Common myeloid progenitor, CD34-positive (primary cell): ENCODE data around the gene KRTAP10-6.
"Not testable (repeated sequence)": the region's sequence is repeated elsewhere in the genome, so short reads cannot be mapped to it uniquely, and the experiment has no call there.

ENCODE experiments used
- CTCF ChIA-PET: fragments of 350-600 bp; sonication (Branson Sonifier 250); formaldehyde crosslinking; loops from one replicate; lab custom pipeline; 2021; ENCODE audit warnings: antibody characterized with exemption; lab: Charles Lee
- POLR2A ChIA-PET: fragments of 350-600 bp; sonication (Branson Sonifier 250); formaldehyde crosslinking; loops from one replicate; lab custom pipeline; 2021; ENCODE audit warnings: antibody characterized with exemption; lab: Charles Lee
- DNase-seq, 3 donors: peaks; one replicate each; pipeline versions ENCODE4 v3.0.0 to v3.0.0-alpha.2; 2013
- H3K27ac ChIP-seq, 2 experiments: 1 replicate in 1 of 2; 2 replicates in 1 of 2; pipeline ENCODE4 v1.7.0; 2013; ENCODE audit warnings: inconsistent platforms in 2 of 2, low read length in 2 of 2, mild to moderate bottlenecking in 2 of 2, low read depth in 1 of 2, moderate library complexity in 1 of 2; ENCODE audit not compliant: severe bottlenecking in 2 of 2, insufficient read depth in 1 of 2, poor library complexity in 1 of 2
- H3K27me3 ChIP-seq, 5 experiments: replicated peaks in 2 of 5; 1 replicate in 3 of 5; 2 replicates in 2 of 5; pipeline versions ENCODE4 v1.6.1 to v1.7.0; 2013; ENCODE audit warnings: low read length in 4 of 5, mild to moderate bottlenecking in 2 of 5, moderate library complexity in 2 of 5, inconsistent platforms in 1 of 5; ENCODE audit not compliant: insufficient read depth in 5 of 5, control insufficient read depth in 4 of 5
- H3K36me3 ChIP-seq, 4 experiments: 1 replicate in 2 of 4; 2 replicates in 2 of 4; pipeline versions ENCODE4 v1.6.1 to v1.7.0; 2013; ENCODE audit warnings: low read length in 3 of 4, control low read depth in 1 of 4, mild to moderate bottlenecking in 1 of 4; ENCODE audit not compliant: control insufficient read depth in 4 of 4, insufficient read depth in 4 of 4
- H3K4me1 ChIP-seq, 4 experiments: 1 replicate in 3 of 4; 2 replicates in 1 of 4; pipeline versions ENCODE4 v1.6.1 to v1.7.1; 2013; ENCODE audit warnings: low read length in 3 of 4, mild to moderate bottlenecking in 3 of 4, control low read depth in 1 of 4, inconsistent platforms in 1 of 4, moderate library complexity in 1 of 4; ENCODE audit not compliant: control insufficient read depth in 4 of 4, insufficient read depth in 4 of 4; ENCODE audit errors: control extremely low read depth in 1 of 4
- H3K4me3 ChIP-seq, 7 experiments: 1 replicate in 4 of 7; 2 replicates in 3 of 7; pipeline versions ENCODE4 v1.5.1 to v1.7.0; 2013; ENCODE audit warnings: mild to moderate bottlenecking in 7 of 7, low read length in 6 of 7, moderate library complexity in 6 of 7, inconsistent platforms in 2 of 7, low read depth in 2 of 7, control low read depth in 1 of 7; ENCODE audit not compliant: insufficient read depth in 4 of 7, control insufficient read depth in 1 of 7; ENCODE audit errors: extremely low read depth in 1 of 7
- H3K9me3 ChIP-seq, 5 experiments: 1 replicate in 4 of 5; 2 replicates in 1 of 5; pipeline versions ENCODE4 v1.6.1 to v1.7.1; 2013; ENCODE audit warnings: low read length in 4 of 5, mild to moderate bottlenecking in 2 of 5, inconsistent platforms in 1 of 5, low read depth in 1 of 5, moderate library complexity in 1 of 5; ENCODE audit not compliant: control insufficient read depth in 4 of 5, insufficient read depth in 2 of 5; ENCODE audit errors: control extremely low read depth in 1 of 5
- WGBS: methylation state at CpG from one replicate; pipeline ENCODE4 v1.1.5; 2013; ENCODE audit not compliant: insufficient coverage; 5-methylcytosine and 5-hydroxymethylcytosine counted together

KRTAP10-6 gene

GRCh38 chr21:44583089-44583799 lies 9.1 kb downstream of the KRTAP10-6 start:
- CTCF ChIA-PET = no interaction called here

DNA sequence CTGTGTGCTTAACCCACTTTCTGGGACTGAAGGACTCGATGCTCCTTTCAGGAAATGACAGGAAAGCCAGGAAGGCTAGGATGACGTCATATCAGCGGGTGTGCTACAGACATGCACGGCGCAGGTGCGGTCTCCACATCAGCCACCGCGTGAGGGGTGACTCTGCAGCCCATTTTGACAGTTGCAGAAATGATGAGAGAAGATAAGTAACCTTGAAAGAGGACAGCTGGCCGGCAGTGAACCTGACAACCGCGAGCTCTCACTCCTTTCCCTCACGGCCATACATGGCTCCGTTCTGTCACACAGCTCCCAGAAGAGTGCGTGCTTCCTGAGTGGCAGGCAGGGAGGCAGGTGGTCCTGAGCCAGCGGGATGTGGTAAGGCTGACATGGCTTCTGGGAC lies 10.2 kb downstream of the KRTAP10-6 start:
- CTCF ChIA-PET = no interaction called here
- H3K36me3 ChIP-seq = no peaks in the 10 kb centered on the region
- peaks cover 2 to 33% (median 17%) of the 10 kb centered on the region in 5 experiments for H3K9me3 ChIP-seq
- H3K27ac ChIP-seq = no peak overlapping the region
- no peaks in the 10 kb centered on the region for H3K4me1 ChIP-seq
- POLR2A ChIA-PET = no interaction called here
- H3K27me3 ChIP-seq = peaks cover 0 to 40% (median 2%) of the 10 kb centered on the region in 5 experiments
- no peak for DNase-seq
- WGBS = 91% methylated on average over 9 of the region's 15 CpGs
- no peak overlapping the region for H3K4me3 ChIP-seq

More at GRCh38 chr21:44583089-44583799, 9.1 kb downstream of the KRTAP10-6 start:
- WGBS = 54% methylated on average over 10 of the region's 11 CpGs
- Histone ChIP-seq H3K4me3 (no peak overlapping the region), H3K36me3 (no peaks in the 10 kb centered on the region), H3K4me1 (no peaks in the 10 kb centered on the region), H3K9me3 (peaks cover 2 to 29% (median 13%) of the 10 kb centered on the region in 5 experiments), H3K27ac (no peak overlapping the region), H3K27me3 (peaks cover 0 to 38% (median 2%) of the 10 kb centered on the region in 5 experiments)
- no peak for DNase-seq
- POLR2A ChIA-PET = no interaction called here

- no peak overlapping the region for H3K4me3 ChIP-seq
Measured at GRCh38 chr21:44581158-44581557, 11.1 kb downstream of the KRTAP10-6 start.

GRCh38 chr21:44580231-44580821 lies 12.0 kb downstream of the KRTAP10-6 start, which contains the start of gene KRTAP10-5:
Gene KRTAP10-5 (minus strand): TSS chr21:44580604. CDS start chr21:44580578, 26 bp downstream.
- H3K4me1 ChIP-seq, CTCF ChIA-PET, H3K36me3 ChIP-seq, H3K27ac ChIP-seq, DNase-seq, H3K4me3 ChIP-seq, POLR2A ChIA-PET: not testable (repeated sequence)
- peaks cover 0 to 43% (median 0%) of the 10 kb centered on the region in 5 experiments for H3K27me3 ChIP-seq
- 36% methylated on average over 7 of the region's 19 CpGs for WGBS
- peaks cover 2 to 30% (median 17%) of the 10 kb centered on the region in 5 experiments for H3K9me3 ChIP-seq

More at GRCh38 chr21:44581158-44581557, 11.1 kb downstream of the KRTAP10-6 start:
- WGBS = 86% methylated on average over 1 of the region's 3 CpGs
- ChIA-PET CTCF (no interaction called here), POLR2A (no interaction called here)
- H3K4me1 ChIP-seq = no peaks in the 10 kb centered on the region
- DNase-seq = no peak
- peaks cover 0 to 39% (median 2%) of the 10 kb centered on the region in 5 experiments for H3K27me3 ChIP-seq
- no peaks in the 10 kb centered on the region for H3K36me3 ChIP-seq
- no peak overlapping the region for H3K27ac ChIP-seq
- peaks cover 2 to 33% (median 17%) of the 10 kb centered on the region in 5 experiments for H3K9me3 ChIP-seq

DNA sequence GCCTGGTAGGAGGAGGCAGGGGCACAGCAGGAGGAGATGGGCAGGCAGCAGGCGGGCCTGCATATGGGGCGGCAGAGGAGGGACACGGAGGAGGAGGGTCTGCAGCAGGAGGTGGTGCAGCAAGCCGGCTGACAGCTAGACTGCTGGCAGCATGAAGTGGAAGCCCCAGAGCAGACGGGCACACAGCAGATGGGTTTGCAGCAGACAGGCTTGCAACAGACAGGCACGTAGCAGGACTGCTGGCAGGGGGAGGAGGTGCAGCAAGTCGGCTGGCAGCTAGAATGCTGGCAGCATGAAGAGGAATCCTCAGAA lies 12.5 kb downstream of the KRTAP10-6 start:
- ChIA-PET POLR2A (no interaction called here), CTCF (no interaction called here)
- WGBS = 88% methylated on average over 7 of the region's 7 CpGs
- no peak for DNase-seq
- no peaks in the 10 kb centered on the region for H3K36me3 ChIP-seq
- H3K4me3 ChIP-seq = no peak overlapping the region
- H3K4me1 ChIP-seq = no peaks in the 10 kb centered on the region
- peaks cover 0 to 41% (median 0%) of the 10 kb centered on the region in 5 experiments for H3K27me3 ChIP-seq
- H3K27ac ChIP-seq = no peak overlapping the region
- peaks cover 2 to 29% (median 17%) of the 10 kb centered on the region in 5 experiments for H3K9me3 ChIP-seq

- H3K27me3 ChIP-seq = peaks cover 0 to 43% (median 0%) of the 10 kb centered on the region in 5 experiments
- H3K9me3 ChIP-seq = peaks cover 2 to 29% (median 17%) of the 10 kb centered on the region in 5 experiments
- 73% methylated on average over 11 of the region's 22 CpGs for WGBS
- no peak for DNase-seq
- H3K36me3 ChIP-seq = no peaks in the 10 kb centered on the region
- H3K4me1 ChIP-seq = no peaks in the 10 kb centered on the region
- H3K27ac ChIP-seq = no peak overlapping the region
- CTCF ChIA-PET = no interaction called here
- POLR2A ChIA-PET = no interaction called here
- H3K4me3 ChIP-seq = no peak overlapping the region
Measured at GRCh38 chr21:44579056-44579832, 13.1 kb downstream of the KRTAP10-6 start.
